GM12878 (cell line): ENCODE data around the gene DNMBP.

Experiments
- ESRRA ChIP-seq: IDR thresholded peaks from 2 replicates; pipeline ENCODE4 v1.6.1; 2012; ENCODE audit warnings: mild to moderate bottlenecking, low read length, improper control_type of control experiment
- RFX5 ChIP-seq: IDR thresholded peaks from 2 replicates; pipeline ENCODE4 v1.6.1; 2011; ENCODE audit warnings: low read depth, low read length, improper control_type of control experiment

GRCh38 chr10:99852481-99853213 is 157.1 kb downstream of the DNMBP start:
- no peak for TF ChIP-seq ESRRA
- no peak for TF ChIP-seq RFX5
